DOHH2 (cell line): ENCODE measurements around the gene HEXIM2.

Experiments used
- H3F3A ChIP-seq: fragments of 200-600 bp; sonication (generic), shearing (Covaris generic); 2 replicates; pipeline ENCODE4 v1.6.0; 2016; ENCODE audit warnings: antibody characterized with exemption, mild to moderate bottlenecking; ENCODE audit not compliant: control insufficient read depth, insufficient read depth
- H3K27ac ChIP-seq: fragments of 200-600 bp; sonication (generic); 2 replicates; pipeline ENCODE4 v1.5.1; 2014; ENCODE audit warnings: low read depth, mild to moderate bottlenecking, low read length, moderate library complexity
- H3K27me3 ChIP-seq: fragments of 200-600 bp; sonication (generic); 2 replicates; pipeline ENCODE4 v1.6.1; 2014; ENCODE audit warnings: mild to moderate bottlenecking, low read length, mixed read lengths; ENCODE audit not compliant: control insufficient read depth
- H3K36me3 ChIP-seq: fragments of 200-600 bp; sonication (generic); 2 replicates; pipeline ENCODE4 v1.6.1; 2014; ENCODE audit warnings: mild to moderate bottlenecking, low read length, moderate library complexity, mixed read lengths; ENCODE audit not compliant: control insufficient read depth
- H3K4me1 ChIP-seq: fragments of 200-600 bp; sonication (generic); 2 replicates; pipeline ENCODE4 v1.6.1; 2014; ENCODE audit warnings: mild to moderate bottlenecking, low read length, mixed read lengths; ENCODE audit not compliant: control insufficient read depth
- H3K4me2 ChIP-seq: fragments of 200-600 bp; sonication (generic); 2 replicates; pipeline ENCODE4 v1.6.0; 2014; ENCODE audit warnings: mild to moderate bottlenecking, low read length, moderate library complexity
- H3K4me3 ChIP-seq: fragments of 200-600 bp; sonication (generic); 2 replicates; pipeline ENCODE4 v1.5.1; 2014; ENCODE audit warnings: mild to moderate bottlenecking, low read length, mixed read lengths
- H3K79me2 ChIP-seq: fragments of 200-600 bp; sonication (generic); 2 replicates; pipeline ENCODE4 v1.6.1; 2014; ENCODE audit warnings: mild to moderate bottlenecking, low read length, mixed read lengths; ENCODE audit not compliant: control insufficient read depth
- H3K9me2 ChIP-seq: fragments of 200-600 bp; sonication (generic); replicated peaks from 2 replicates; pipeline ENCODE4 v1.6.1; 2014; ENCODE audit warnings: mild to moderate bottlenecking, low read length, mixed read lengths; ENCODE audit not compliant: control insufficient read depth
- H3K9me3 ChIP-seq: fragments of 200-600 bp; sonication (generic); 2 replicates; pipeline ENCODE4 v1.6.1; 2014; ENCODE audit warnings: antibody characterized with exemption, low read length, mixed read lengths; ENCODE audit not compliant: control insufficient read depth, insufficient read depth
- H4K20me1 ChIP-seq: fragments of 200-600 bp; sonication (generic); 2 replicates; pipeline ENCODE4 v1.6.0; 2014; ENCODE audit warnings: low read depth, mild to moderate bottlenecking, antibody characterized with exemption, low read length, moderate library complexity; ENCODE audit not compliant: control insufficient read depth, insufficient read depth
- CTCF ChIP-seq: fragments of 200-600 bp; sonication (generic); IDR thresholded peaks from one replicate; pipeline ENCODE4 v1.5.1; 2014; ENCODE audit warnings: antibody characterized with exemption, mild to moderate bottlenecking, low read depth, low read length; ENCODE audit not compliant: poor library complexity, severe bottlenecking
- EZH2phosphoT487 ChIP-seq: fragments of 200-600 bp; sonication (generic); IDR thresholded peaks from 2 replicates; pipeline ENCODE4 v1.6.1; 2017; ENCODE audit warnings: borderline replicate concordance, mild to moderate bottlenecking, antibody characterized with exemption, low read length, moderate library complexity, mixed read lengths

The HEXIM2 gene

GRCh38 chr17:45175759-45176115 lies 14.1 kb downstream of the HEXIM2 start:
- H3K4me1 ChIP-seq: peaks cover 17% of the 10 kb centered on the region
- no peaks in the 10 kb centered on the region for H4K20me1 ChIP-seq
- no peak overlapping the region for H3K4me2 ChIP-seq
- no peak overlapping the region for H3K27ac ChIP-seq
- H3F3A ChIP-seq: no peaks in the 10 kb centered on the region
- no peaks in the 10 kb centered on the region for H3K79me2 ChIP-seq
- no peaks in the 10 kb centered on the region for H3K9me3 ChIP-seq
- H3K4me3 ChIP-seq: no peak overlapping the region
- no peaks in the 10 kb centered on the region for H3K9me2 ChIP-seq
- H3K36me3 ChIP-seq: no peaks in the 10 kb centered on the region
- TF ChIP-seq EZH2phosphoT487 (no peak), CTCF (no peak)
- H3K27me3 ChIP-seq: peaks cover 8% of the 10 kb centered on the region; the same call in 1 of the 2 replicates

- H3K9me2 ChIP-seq: no peaks in the 10 kb centered on the region
- no peak overlapping the region for H3K4me3 ChIP-seq
- no peaks in the 10 kb centered on the region for H3F3A ChIP-seq
- no peak overlapping the region for H3K4me2 ChIP-seq
- peaks cover 7% of the 10 kb centered on the region for H3K4me1 ChIP-seq
- H3K79me2 ChIP-seq: no peaks in the 10 kb centered on the region
- H4K20me1 ChIP-seq: no peaks in the 10 kb centered on the region
- no peaks in the 10 kb centered on the region for H3K9me3 ChIP-seq
- TF ChIP-seq EZH2phosphoT487 (no peak), CTCF (no peak)
- H3K27me3 ChIP-seq: peaks cover 11% of the 10 kb centered on the region
- H3K36me3 ChIP-seq: no peaks in the 10 kb centered on the region
- H3K27ac ChIP-seq: no peak overlapping the region
Measured at GRCh38 chr17:45177563-45177962, 15.9 kb downstream of the HEXIM2 start.

GRCh38 chr17:45184144-45184543 lies 22.5 kb downstream of the HEXIM2 start:
- Histone ChIP-seq H3K79me2 (no peaks in the 10 kb centered on the region), H4K20me1 (no peaks in the 10 kb centered on the region), H3F3A (no peaks in the 10 kb centered on the region), H3K27ac (no peak overlapping the region), H3K4me3 (no peak overlapping the region), H3K4me2 (no peak overlapping the region), H3K9me2 (no peaks in the 10 kb centered on the region), H3K4me1 (no peaks in the 10 kb centered on the region), H3K9me3 (no peaks in the 10 kb centered on the region), H3K27me3 (peaks cover 17% of the 10 kb centered on the region), H3K36me3 (no peaks in the 10 kb centered on the region)
- TF ChIP-seq CTCF (no peak), EZH2phosphoT487 (no peak)

GRCh38 chr17:45186801-45187354 lies 25.2 kb downstream of the HEXIM2 start:
- peaks cover 20% of the 10 kb centered on the region for H3K4me1 ChIP-seq
- peaks cover 6% of the 10 kb centered on the region; the same call in 1 of the 2 replicates for H4K20me1 ChIP-seq
- H3K9me3 ChIP-seq: no peaks in the 10 kb centered on the region
- H3K4me2 ChIP-seq: no peak overlapping the region
- peaks cover 10% of the 10 kb centered on the region for H3F3A ChIP-seq
- H3K36me3 ChIP-seq: no peaks in the 10 kb centered on the region
- no peak overlapping the region for H3K27ac ChIP-seq
- no peaks in the 10 kb centered on the region for H3K79me2 ChIP-seq
- peaks cover 20% of the 10 kb centered on the region for H3K27me3 ChIP-seq
- H3K9me2 ChIP-seq: no peaks in the 10 kb centered on the region
- no peak overlapping the region for H3K4me3 ChIP-seq
- TF ChIP-seq CTCF (no peak), EZH2phosphoT487 (no peak)
